SU-DHL-6 (cell line): ENCODE data around the gene NYNRIN.

Source experiments
- CTCF ChIP-seq: fragments of 200-600 bp; sonication (generic); IDR thresholded peaks from one replicate; pipeline ENCODE4 v1.5.1; 2017; ENCODE audit warnings: antibody characterized with exemption, mild to moderate bottlenecking, low read length, moderate library complexity; ENCODE audit not compliant: insufficient read depth, poor library complexity, severe bottlenecking
- EZH2phosphoT487 ChIP-seq: fragments of 200-600 bp; sonication (generic), shearing (Covaris generic); conservative IDR thresholded peaks from 2 replicates; pipeline ENCODE4 v1.6.1; 2018; ENCODE audit warnings: mild to moderate bottlenecking, antibody characterized with exemption, low read length, moderate library complexity, mixed read lengths

- TF ChIP-seq CTCF = no peak
- TF ChIP-seq EZH2phosphoT487 = no peak
These were observed 10.4 kb downstream of the NYNRIN start for GRCh38 chr14:24409192-24409591.
